Astrocyte of the cerebellum (primary cell): ENCODE measurements around the gene NOTCH4.

Experiments used
- DNase-seq: peaks from one replicate; pipeline ENCODE4 v3.0.0-alpha.2; 2011; ENCODE audit warnings: low read depth
- H3K4me3 ChIP-seq: 2 replicates; pipeline ENCODE4 v1.5.1; 2011; ENCODE audit warnings: mild to moderate bottlenecking, low read depth, low read length, moderate library complexity
- in situ Hi-C: cut with HindIII; loops from 2 replicates; pipeline ENCODE4 v1.10.0; 2017; ENCODE audit warnings: low sequenced_read_pairs
- TF ChIP-seq, protein P1 (sequence below): IDR thresholded peaks from 2 replicates; pipeline ENCODE4 v1.5.1; 2012; ENCODE audit warnings: low read length, low read depth, moderate library complexity, mild to moderate bottlenecking; ENCODE audit errors: missing control alignments

The NOTCH4 gene

GRCh38 chr6:32184084-32184640 lies 39.7 kb downstream of the NOTCH4 start, which contains the start of gene AGER:
TSS of gene AGER (minus strand) at chr6:32184253. CDS start at chr6:32184222, 31 bp downstream.
- no peak within 1 kb of the TSS for H3K4me3 ChIP-seq
- TF ChIP-seq, protein P1, sequence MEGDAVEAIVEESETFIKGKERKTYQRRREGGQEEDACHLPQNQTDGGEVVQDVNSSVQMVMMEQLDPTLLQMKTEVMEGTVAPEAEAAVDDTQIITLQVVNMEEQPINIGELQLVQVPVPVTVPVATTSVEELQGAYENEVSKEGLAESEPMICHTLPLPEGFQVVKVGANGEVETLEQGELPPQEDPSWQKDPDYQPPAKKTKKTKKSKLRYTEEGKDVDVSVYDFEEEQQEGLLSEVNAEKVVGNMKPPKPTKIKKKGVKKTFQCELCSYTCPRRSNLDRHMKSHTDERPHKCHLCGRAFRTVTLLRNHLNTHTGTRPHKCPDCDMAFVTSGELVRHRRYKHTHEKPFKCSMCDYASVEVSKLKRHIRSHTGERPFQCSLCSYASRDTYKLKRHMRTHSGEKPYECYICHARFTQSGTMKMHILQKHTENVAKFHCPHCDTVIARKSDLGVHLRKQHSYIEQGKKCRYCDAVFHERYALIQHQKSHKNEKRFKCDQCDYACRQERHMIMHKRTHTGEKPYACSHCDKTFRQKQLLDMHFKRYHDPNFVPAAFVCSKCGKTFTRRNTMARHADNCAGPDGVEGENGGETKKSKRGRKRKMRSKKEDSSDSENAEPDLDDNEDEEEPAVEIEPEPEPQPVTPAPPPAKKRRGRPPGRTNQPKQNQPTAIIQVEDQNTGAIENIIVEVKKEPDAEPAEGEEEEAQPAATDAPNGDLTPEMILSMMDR, result no peak
- DNase-seq, result no peak
- in situ Hi-C loops, result loop anchor here (10.0 kb wide), 1 partner anchor 59 kb away; the partner anchor contains the start of gene ATF6B

GRCh38 chr6:32183483-32184083 lies 40.3 kb downstream of the NOTCH4 start:
- H3K4me3 ChIP-seq, result no peak overlapping the region
- TF ChIP-seq, protein P1, result no peak
- no peak for DNase-seq
- in situ Hi-C loops, result loop anchor here (10.0 kb wide), 1 partner anchor 59 kb away; the partner anchor contains the start of gene ATF6B

DNA sequence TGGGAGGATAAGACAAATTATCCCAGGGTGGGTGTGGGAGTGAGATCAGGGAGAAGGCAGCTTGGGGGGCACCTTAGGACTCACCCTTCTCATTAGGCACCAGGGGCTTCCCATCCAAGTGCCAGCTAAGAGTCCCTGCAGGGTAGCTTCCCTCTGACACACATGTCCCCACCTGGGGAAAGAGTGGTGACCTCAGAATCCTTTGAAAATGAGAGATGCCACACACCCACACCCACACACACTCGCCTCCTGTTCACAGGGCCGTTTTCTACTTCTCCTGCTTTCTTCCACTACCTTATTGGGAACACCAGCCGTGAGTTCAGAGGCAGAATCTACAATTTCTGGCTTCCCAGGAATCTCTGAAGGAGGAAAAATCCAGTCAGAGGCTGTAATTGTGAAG lies 40.8 kb downstream of the NOTCH4 start:
- no peak for DNase-seq
- in situ Hi-C loops, result loop anchor here (10.0 kb wide), 1 partner anchor 58 kb away; the partner anchor contains the start of gene ATF6B
- H3K4me3 ChIP-seq, result no peak overlapping the region
- TF ChIP-seq, protein P1, result no peak

DNA sequence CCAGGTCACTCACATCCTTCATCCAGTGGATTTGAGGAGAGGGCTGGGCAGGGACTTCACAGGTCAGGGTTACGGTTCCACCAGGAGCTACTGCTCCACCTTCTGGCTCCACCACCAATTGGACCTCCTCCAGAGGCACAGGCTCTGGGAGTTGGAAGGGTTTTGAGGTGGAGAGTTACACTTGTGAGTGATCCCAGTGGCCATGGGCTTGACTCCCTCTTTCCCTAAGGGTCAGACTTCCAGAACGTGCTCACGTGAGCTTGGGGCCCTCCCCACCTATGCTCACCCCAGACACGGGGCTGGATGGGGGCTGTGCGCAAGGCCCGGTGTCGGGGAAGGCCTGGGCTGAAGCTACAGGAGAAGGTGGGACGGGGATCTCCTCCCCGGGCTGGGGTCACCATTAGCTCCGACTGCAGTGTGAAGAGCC lies 41.3 kb downstream of the NOTCH4 start:
- DNase-seq, result no peak
- TF ChIP-seq, protein P1, result no peak
- in situ Hi-C loops, result loop anchor here (10.0 kb wide), 1 partner anchor 58 kb away; the partner anchor contains the start of gene ATF6B
- H3K4me3 ChIP-seq, result no peak overlapping the region

GRCh38 chr6:32181915-32182529 lies 41.8 kb downstream of the NOTCH4 start:
- DNase-seq, result no peak
- TF ChIP-seq, protein P1, result no peak
- H3K4me3 ChIP-seq, result no peak overlapping the region
- in situ Hi-C loops, result loop anchor here (10.0 kb wide), 1 partner anchor 57 kb away; the partner anchor contains the start of gene ATF6B

- TF ChIP-seq, protein P1, result no peak
- no peak for DNase-seq
- in situ Hi-C loops, result loop anchor here (10.0 kb wide), 1 partner anchor 56 kb away; the partner anchor contains the start of gene ATF6B
- H3K4me3 ChIP-seq, result no peak overlapping the region
These were observed 42.6 kb downstream of the NOTCH4 start for GRCh38 chr6:32181148-32181702.
